ENCODE data around the gene FAM13A.

- no peak for TF ChIP-seq CTCF (conservative IDR thresholded peaks at IDR 0.05)
- TF ChIP-seq EZH2 (IDR thresholded peaks at IDR 0.05; ENCODE audit: low read depth) = no peak
These were observed 164.3 kb downstream of the FAM13A start for GRCh38 chr4:88892646-88893045.

Data from PC-9 (cell line).